Measurements from ENCODE around the gene KRCC1. TPM values are rescaled to one million over a fixed set of nuclear protein-coding genes. Genes with fewer than 3 reads are reported as not detected.

Gene KRCC1
- total RNA-seq (ENCODE audit: low replicate concordance), result 24.8 and 33.9 TPM in 2 replicates

- peak within 1 kb of the TSS; percentile 24 for H3K27ac ChIP-seq
- H3K27ac Mint-ChIP-seq, result peak within 1 kb of the TSS; percentile 97
Measured at GRCh38 chr2:88055371-88056128, at the start of gene KRCC1. KRCC1 (minus strand) TSS chr2:88055783; CDS start chr2:88028563, 27,220 bp downstream.

DNA sequence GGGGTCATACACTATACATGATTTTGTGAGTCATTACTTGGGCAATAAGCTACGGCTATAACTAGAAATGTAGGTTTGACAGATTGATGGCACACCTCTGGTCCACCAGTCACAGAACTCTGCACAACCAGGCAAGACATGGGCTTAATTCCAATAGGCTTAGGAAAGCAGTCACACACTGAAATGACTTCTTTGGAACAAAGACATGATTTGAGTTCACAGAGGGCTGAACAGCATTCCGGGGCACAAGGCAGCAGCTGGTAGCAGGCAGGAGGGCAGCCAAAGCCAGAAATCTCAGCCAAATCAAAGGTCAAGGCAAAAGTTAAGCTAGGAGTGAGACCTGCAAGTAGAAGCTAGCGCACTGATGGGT lies 44.9 kb upstream of the KRCC1 start:
- Mint-ChIP-seq H3K4me3 (no peak overlapping the region), H3K9me3 (no peaks in the 10 kb centered on the region), H3K36me3 (no peaks in the 10 kb centered on the region), H3K4me1 (peaks cover 33% of the 10 kb centered on the region), H3K27me3 (ENCODE audit: insufficient read depth, low read depth) (peaks cover 2% of the 10 kb centered on the region), H3K27ac (no peak overlapping the region)
- no peak overlapping the region for H3K9ac ChIP-seq
- peak; percentile 42 for DNase-seq (ENCODE audit: low spot score)
- TF ChIP-seq, protein P1, sequence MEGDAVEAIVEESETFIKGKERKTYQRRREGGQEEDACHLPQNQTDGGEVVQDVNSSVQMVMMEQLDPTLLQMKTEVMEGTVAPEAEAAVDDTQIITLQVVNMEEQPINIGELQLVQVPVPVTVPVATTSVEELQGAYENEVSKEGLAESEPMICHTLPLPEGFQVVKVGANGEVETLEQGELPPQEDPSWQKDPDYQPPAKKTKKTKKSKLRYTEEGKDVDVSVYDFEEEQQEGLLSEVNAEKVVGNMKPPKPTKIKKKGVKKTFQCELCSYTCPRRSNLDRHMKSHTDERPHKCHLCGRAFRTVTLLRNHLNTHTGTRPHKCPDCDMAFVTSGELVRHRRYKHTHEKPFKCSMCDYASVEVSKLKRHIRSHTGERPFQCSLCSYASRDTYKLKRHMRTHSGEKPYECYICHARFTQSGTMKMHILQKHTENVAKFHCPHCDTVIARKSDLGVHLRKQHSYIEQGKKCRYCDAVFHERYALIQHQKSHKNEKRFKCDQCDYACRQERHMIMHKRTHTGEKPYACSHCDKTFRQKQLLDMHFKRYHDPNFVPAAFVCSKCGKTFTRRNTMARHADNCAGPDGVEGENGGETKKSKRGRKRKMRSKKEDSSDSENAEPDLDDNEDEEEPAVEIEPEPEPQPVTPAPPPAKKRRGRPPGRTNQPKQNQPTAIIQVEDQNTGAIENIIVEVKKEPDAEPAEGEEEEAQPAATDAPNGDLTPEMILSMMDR (IDR thresholded peaks at IDR 0.05), result no peak
- TF ChIP-seq EZH2phosphoT487 (IDR thresholded peaks at IDR 0.05), result no peak
- TF ChIP-seq EZH2 (IDR thresholded peaks at IDR 0.05), result no peak
- H3F3A ChIP-seq (ENCODE audit: low read depth), result peaks cover 7% of the 10 kb centered on the region
- no peaks in the 10 kb centered on the region for H3K27me3 ChIP-seq
- H4K20me1 ChIP-seq (ENCODE audit: low read depth), result no peaks in the 10 kb centered on the region
- H3K9me3 ChIP-seq (ENCODE audit: low read depth), result no peaks in the 10 kb centered on the region
- peaks cover 16% of the 10 kb centered on the region for H3K4me1 ChIP-seq
- no peak overlapping the region for H2AFZ ChIP-seq (replicated peaks)
- no peaks in the 10 kb centered on the region for H3K79me2 ChIP-seq (ENCODE audit: low read depth)
- no peak overlapping the region for H3K27ac ChIP-seq
- H3K4me2 ChIP-seq, result peak overlapping the region; percentile 62
- no peak overlapping the region for H3K4me3 ChIP-seq
- no peaks in the 10 kb centered on the region for H3K36me3 ChIP-seq

More at GRCh38 chr2:88055371-88056128, at the start of gene KRCC1:
- TF ChIP-seq EZH2phosphoT487 (IDR thresholded peaks at IDR 0.05) (no peak), EZH2 (IDR thresholded peaks at IDR 0.05) (no peak)
- TF ChIP-seq, protein P1 (IDR thresholded peaks at IDR 0.05), result no peak
- Histone ChIP-seq H2AFZ (replicated peaks) (peak within 1 kb of the TSS; percentile 88), H3K9ac (peak within 1 kb of the TSS; percentile 80), H3K4me2 (peak within 1 kb of the TSS; percentile 76), H3K79me2 (ENCODE audit: low read depth) (peaks cover 44% of the 10 kb centered on the region), H3K36me3 (peaks cover 4% of the 10 kb centered on the region), H3K27me3 (no peaks in the 10 kb centered on the region), H3K9me3 (ENCODE audit: low read depth) (no peaks in the 10 kb centered on the region), H3F3A (ENCODE audit: low read depth) (peaks cover under 1% of the 10 kb centered on the region), H3K4me3 (peak within 1 kb of the TSS; percentile 89), H3K4me1 (peaks cover 18% of the 10 kb centered on the region), H4K20me1 (ENCODE audit: low read depth) (peaks cover 5% of the 10 kb centered on the region)
- peak; percentile 98 for DNase-seq (ENCODE audit: low spot score)
- Mint-ChIP-seq H3K4me1 (peaks cover 27% of the 10 kb centered on the region), H3K27me3 (ENCODE audit: insufficient read depth, low read depth) (no peaks in the 10 kb centered on the region), H3K4me3 (peak within 1 kb of the TSS; percentile 97), H3K9me3 (no peaks in the 10 kb centered on the region), H3K36me3 (peaks cover 9% of the 10 kb centered on the region)

- Histone ChIP-seq H3F3A (ENCODE audit: low read depth) (peaks cover 7% of the 10 kb centered on the region), H2AFZ (replicated peaks) (no peak overlapping the region), H3K27me3 (no peaks in the 10 kb centered on the region), H3K27ac (no peak overlapping the region), H3K36me3 (no peaks in the 10 kb centered on the region), H4K20me1 (ENCODE audit: low read depth) (no peaks in the 10 kb centered on the region), H3K9me3 (ENCODE audit: low read depth) (no peaks in the 10 kb centered on the region), H3K9ac (no peak overlapping the region), H3K4me1 (peaks cover 21% of the 10 kb centered on the region), H3K4me2 (peak overlapping the region; percentile 62), H3K79me2 (ENCODE audit: low read depth) (no peaks in the 10 kb centered on the region), H3K4me3 (peak overlapping the region; percentile 6)
- Mint-ChIP-seq H3K4me1 (peaks cover 38% of the 10 kb centered on the region), H3K4me3 (no peak overlapping the region), H3K27me3 (ENCODE audit: insufficient read depth, low read depth) (peaks cover 2% of the 10 kb centered on the region), H3K36me3 (no peaks in the 10 kb centered on the region), H3K9me3 (no peaks in the 10 kb centered on the region), H3K27ac (no peak overlapping the region)
- TF ChIP-seq EZH2 (IDR thresholded peaks at IDR 0.05) (no peak), EZH2phosphoT487 (IDR thresholded peaks at IDR 0.05) (no peak)
- TF ChIP-seq, protein P1 (IDR thresholded peaks at IDR 0.05), result no peak
- DNase-seq (ENCODE audit: low spot score), result peak; percentile 93
Measured at GRCh38 chr2:88099798-88100488, 44.4 kb upstream of the KRCC1 start.
